Common myeloid progenitor, CD34-positive (primary cell): Measurements from ENCODE around the gene MARCHF4.

ENCODE experiments used
- CTCF ChIA-PET: fragments of 350-600 bp; sonication (Branson Sonifier 250); formaldehyde crosslinking; loops from one replicate; lab custom pipeline; 2021; ENCODE audit warnings: antibody characterized with exemption; lab: Charles Lee
- POLR2A ChIA-PET: fragments of 350-600 bp; sonication (Branson Sonifier 250); formaldehyde crosslinking; loops from one replicate; lab custom pipeline; 2021; ENCODE audit warnings: antibody characterized with exemption; lab: Charles Lee
- DNase-seq, 3 donors: peaks; one replicate each; pipeline versions ENCODE4 v3.0.0 to v3.0.0-alpha.2; 2013
- H3K27ac ChIP-seq, 2 experiments: 1 replicate in 1 of 2; 2 replicates in 1 of 2; pipeline ENCODE4 v1.7.0; 2013; ENCODE audit warnings: inconsistent platforms in 2 of 2, low read length in 2 of 2, mild to moderate bottlenecking in 2 of 2, low read depth in 1 of 2, moderate library complexity in 1 of 2; ENCODE audit not compliant: severe bottlenecking in 2 of 2, insufficient read depth in 1 of 2, poor library complexity in 1 of 2
- H3K27me3 ChIP-seq, 5 experiments: replicated peaks in 2 of 5; 1 replicate in 3 of 5; 2 replicates in 2 of 5; pipeline versions ENCODE4 v1.6.1 to v1.7.0; 2013; ENCODE audit warnings: low read length in 4 of 5, mild to moderate bottlenecking in 2 of 5, moderate library complexity in 2 of 5, inconsistent platforms in 1 of 5; ENCODE audit not compliant: insufficient read depth in 5 of 5, control insufficient read depth in 4 of 5
- H3K36me3 ChIP-seq, 4 experiments: 1 replicate in 2 of 4; 2 replicates in 2 of 4; pipeline versions ENCODE4 v1.6.1 to v1.7.0; 2013; ENCODE audit warnings: low read length in 3 of 4, control low read depth in 1 of 4, mild to moderate bottlenecking in 1 of 4; ENCODE audit not compliant: control insufficient read depth in 4 of 4, insufficient read depth in 4 of 4
- H3K4me1 ChIP-seq, 4 experiments: 1 replicate in 3 of 4; 2 replicates in 1 of 4; pipeline versions ENCODE4 v1.6.1 to v1.7.1; 2013; ENCODE audit warnings: low read length in 3 of 4, mild to moderate bottlenecking in 3 of 4, control low read depth in 1 of 4, inconsistent platforms in 1 of 4, moderate library complexity in 1 of 4; ENCODE audit not compliant: control insufficient read depth in 4 of 4, insufficient read depth in 4 of 4; ENCODE audit errors: control extremely low read depth in 1 of 4
- H3K4me3 ChIP-seq, 7 experiments: 1 replicate in 4 of 7; 2 replicates in 3 of 7; pipeline versions ENCODE4 v1.5.1 to v1.7.0; 2013; ENCODE audit warnings: mild to moderate bottlenecking in 7 of 7, low read length in 6 of 7, moderate library complexity in 6 of 7, inconsistent platforms in 2 of 7, low read depth in 2 of 7, control low read depth in 1 of 7; ENCODE audit not compliant: insufficient read depth in 4 of 7, control insufficient read depth in 1 of 7; ENCODE audit errors: extremely low read depth in 1 of 7
- H3K9me3 ChIP-seq, 5 experiments: 1 replicate in 4 of 5; 2 replicates in 1 of 5; pipeline versions ENCODE4 v1.6.1 to v1.7.1; 2013; ENCODE audit warnings: low read length in 4 of 5, mild to moderate bottlenecking in 2 of 5, inconsistent platforms in 1 of 5, low read depth in 1 of 5, moderate library complexity in 1 of 5; ENCODE audit not compliant: control insufficient read depth in 4 of 5, insufficient read depth in 2 of 5; ENCODE audit errors: control extremely low read depth in 1 of 5
- WGBS: methylation state at CpG from one replicate; pipeline ENCODE4 v1.1.5; 2013; ENCODE audit not compliant: insufficient coverage; 5-methylcytosine and 5-hydroxymethylcytosine counted together

The MARCHF4 gene

GRCh38 chr2:216345846-216346245 is 26.4 kb downstream of the MARCHF4 start:
- CTCF ChIA-PET: interaction anchor here (1.0 to 1.4 kb wide), 3 partner anchors 18 to 59 kb away, joined by 3 to 5 read pairs (median 4); no protein-coding TSS in a partner anchor
- H3K9me3 ChIP-seq: no peaks in the 10 kb centered on the region
- H3K27ac ChIP-seq: no peak overlapping the region
- H3K36me3 ChIP-seq: no peaks in the 10 kb centered on the region
- DNase-seq: no peak
- 75% methylated on average over 1 of the region's 3 CpGs for WGBS
- H3K27me3 ChIP-seq: no peaks in the 10 kb centered on the region
- H3K4me3 ChIP-seq: no peak overlapping the region
- H3K4me1 ChIP-seq: peaks cover 1 to 58% (median 41%) of the 10 kb centered on the region in 4 experiments
- POLR2A ChIA-PET: no interaction called here

GRCh38 chr2:216344950-216345300 is 27.4 kb downstream of the MARCHF4 start:
- Histone ChIP-seq H3K36me3 (no peaks in the 10 kb centered on the region), H3K27ac (no peak overlapping the region), H3K27me3 (no peaks in the 10 kb centered on the region), H3K4me3 (no peak overlapping the region), H3K9me3 (no peaks in the 10 kb centered on the region), H3K4me1 (peaks cover 1 to 52% (median 33%) of the 10 kb centered on the region in 4 experiments)
- POLR2A ChIA-PET: no interaction called here
- no peak for DNase-seq
- CTCF ChIA-PET: interaction anchor here (0.9 to 1.4 kb wide), 4 partner anchors 12 to 60 kb away, joined by 3 to 5 read pairs (median 4); no protein-coding TSS in a partner anchor
- 90% methylated on average over 4 of the region's 4 CpGs for WGBS

GRCh38 chr2:216344206-216344949 is 27.9 kb downstream of the MARCHF4 start:
- no peaks in the 10 kb centered on the region for H3K27me3 ChIP-seq
- ChIA-PET POLR2A (no interaction called here), CTCF (interaction anchor here (0.7 to 1.4 kb wide), 4 partner anchors 11 to 234 kb away, joined by 3 to 5 read pairs (median 3); no protein-coding TSS in a partner anchor)
- H3K4me1 ChIP-seq: peaks cover 1 to 48% (median 30%) of the 10 kb centered on the region in 4 experiments
- DNase-seq: no peak
- no peak overlapping the region for H3K4me3 ChIP-seq
- no peak overlapping the region for H3K27ac ChIP-seq
- 88% methylated on average over 6 of the region's 9 CpGs for WGBS
- no peaks in the 10 kb centered on the region for H3K36me3 ChIP-seq
- H3K9me3 ChIP-seq: no peaks in the 10 kb centered on the region

GRCh38 chr2:216343221-216343980 is 28.9 kb downstream of the MARCHF4 start:
- Histone ChIP-seq H3K27me3 (no peaks in the 10 kb centered on the region), H3K9me3 (no peaks in the 10 kb centered on the region), H3K27ac (no peak overlapping the region), H3K4me1 (peaks cover 1 to 40% (median 26%) of the 10 kb centered on the region in 4 experiments), H3K4me3 (no peak overlapping the region), H3K36me3 (no peaks in the 10 kb centered on the region)
- DNase-seq: no peak
- CTCF ChIA-PET: interaction anchor here (0.7 to 1.1 kb wide), 3 partner anchors 9 to 233 kb away, joined by 3 read pairs; no protein-coding TSS in a partner anchor
- POLR2A ChIA-PET: no interaction called here
- 94% methylated on average over 3 of the region's 7 CpGs for WGBS

- H3K4me3 ChIP-seq: no peak overlapping the region
- H3K4me1 ChIP-seq: peaks cover 0 to 23% (median 14%) of the 10 kb centered on the region in 4 experiments
- H3K27ac ChIP-seq: no peak overlapping the region
- no peaks in the 10 kb centered on the region for H3K27me3 ChIP-seq
- 71% methylated on average over 2 of the region's 3 CpGs for WGBS
- no peaks in the 10 kb centered on the region for H3K36me3 ChIP-seq
- no peaks in the 10 kb centered on the region for H3K9me3 ChIP-seq
- ChIA-PET CTCF (interaction anchor here (0.7 to 1.2 kb wide), 2 partner anchors 12 to 44 kb away, joined by 3 read pairs; no protein-coding TSS in a partner anchor), POLR2A (no interaction called here)
- DNase-seq: peak in 2 of 3 donors; percentile 42 to 58
Observed at GRCh38 chr2:216341121-216341520, 31.2 kb downstream of the MARCHF4 start.

GRCh38 chr2:216340280-216340631 is 32.0 kb downstream of the MARCHF4 start:
- peaks cover 0 to 15% (median 7%) of the 10 kb centered on the region in 4 experiments for H3K4me1 ChIP-seq
- H3K4me3 ChIP-seq: no peak overlapping the region
- H3K9me3 ChIP-seq: no peaks in the 10 kb centered on the region
- DNase-seq: no peak
- ChIA-PET POLR2A (no interaction called here), CTCF (interaction anchor here (1.0 kb wide), 1 partner anchor 13 kb away, joined by 3 read pairs; no protein-coding TSS in a partner anchor)
- no peaks in the 10 kb centered on the region for H3K27me3 ChIP-seq
- no peak overlapping the region for H3K27ac ChIP-seq
- no peaks in the 10 kb centered on the region for H3K36me3 ChIP-seq
- no CpG with 5 or more reads among the region's 1 CpG for WGBS
